ENCODE data around the gene LDHB. TPM values are rescaled to one million over a fixed set of nuclear protein-coding genes. Genes with fewer than 3 reads are reported as not detected.

The LDHB gene
- total RNA-seq, 1 experiment from 2014 or later: 1,454 TPM

GRCh38 chr12:21599143-21599999, 58.3 kb downstream of the LDHB start:
- no peak overlapping the region for H2AFZ ChIP-seq (ENCODE audit: low read depth, low read length, poor library complexity, severe bottlenecking)
- H3K4me1 ChIP-seq (ENCODE audit: control insufficient read depth in 1 of 2, insufficient read depth in 2 of 2, low read length in 2 of 2): no peaks in the 10 kb centered on the region
- POLR2A ChIA-PET: no interaction called here
- H3K27me3 ChIP-seq (ENCODE audit: insufficient read depth, low read length): no peaks in the 10 kb centered on the region
- H3K4me2 ChIP-seq (ENCODE audit: low read length): no peak overlapping the region
- no peak overlapping the region for H3K4me3 ChIP-seq (replicated peaks in 1 of 2; ENCODE audit: low read depth in 1 of 2, low read length in 2 of 2)
- no peaks in the 10 kb centered on the region for H3K36me3 ChIP-seq (ENCODE audit: control insufficient read depth in 1 of 2, insufficient read depth in 2 of 2, low read length in 2 of 2)
- intact Hi-C loops (cut with micrococcal nuclease): no loop called here
- no TSS peak for BruUV-seq (replicated peaks)
- no peaks in the 10 kb centered on the region for H3K79me2 ChIP-seq (ENCODE audit: insufficient read depth, low read length)
- TF ChIP-seq REST (IDR thresholded peaks at IDR 0.05; ENCODE audit: low read depth): no peak
- no peak for TF ChIP-seq SP1 (IDR thresholded peaks at IDR 0.05; ENCODE audit: low read depth)
- TF ChIP-seq EZH2phosphoT487 (IDR thresholded peaks at IDR 0.05; ENCODE audit: borderline replicate concordance): no peak
- no peak for TF ChIP-seq ATF3 (IDR thresholded peaks at IDR 0.05)
- TF ChIP-seq CEBPB (IDR thresholded peaks at IDR 0.05; ENCODE audit: low read depth): no peak
- no peak for TF ChIP-seq JUND (IDR thresholded peaks at IDR 0.05)
- no peak for TF ChIP-seq CBX3 (IDR thresholded peaks at IDR 0.05; ENCODE audit: low read depth)
- TF ChIP-seq FOSL1 (IDR thresholded peaks at IDR 0.05; ENCODE audit: low read depth): no peak
- TF ChIP-seq SRF (IDR thresholded peaks at IDR 0.05; ENCODE audit: low read depth): no peak
- TF ChIP-seq EZH2 (IDR thresholded peaks at IDR 0.05): no peak
- TF ChIP-seq TCF7L2 (IDR thresholded peaks at IDR 0.05; ENCODE audit: borderline replicate concordance, extremely low read depth, insufficient read depth, insufficient read length): no peak
- no peak for TF ChIP-seq POLR2A (IDR thresholded peaks at IDR 0.05; ENCODE audit: borderline replicate concordance, extremely low read depth, insufficient read depth, insufficient read length)
- TF ChIP-seq YY1 (IDR thresholded peaks at IDR 0.05; ENCODE audit: extremely low read depth, insufficient replicate concordance, low read depth, low read length): no peak
- no peak for TF ChIP-seq CTCF (IDR thresholded peaks at IDR 0.05 in 2 of 3, conservative IDR thresholded peaks at IDR 0.05 in 1 of 3; ENCODE audit: borderline replicate concordance in 1 of 3, insufficient read depth in 1 of 3, low read depth in 2 of 3, low read length in 2 of 3)
- no peak overlapping the region for H3K27ac ChIP-seq (ENCODE audit: low read depth, low read length)
- RAD21 ChIA-PET (ENCODE audit: low non-redundant PET in 1 of 2, low total read pairs in 2 of 2, uncharacterized antibody in 2 of 2, unreplicated experiment in 2 of 2): no interaction called here
- H3K9me2 ChIP-seq (ENCODE audit: insufficient read depth): no peaks in the 10 kb centered on the region
- H3K9ac ChIP-seq (ENCODE audit: low read length): no peak overlapping the region
- CTCF ChIA-PET: no interaction called here
- ATAC-seq (no peak), DNase-seq (ENCODE audit: low read depth, low spot score) (no peak)
- H3K9me3 ChIP-seq (ENCODE audit: control insufficient read depth in 1 of 2, insufficient read depth in 1 of 2, low read depth in 1 of 2, low read length in 2 of 2): no peaks in the 10 kb centered on the region
- no peaks in the 10 kb centered on the region for H4K20me1 ChIP-seq (ENCODE audit: insufficient read depth)

Measured in HCT116 (cell line).